HepG2 (cell line): ENCODE data around the gene MRAP. TPM values are rescaled to one million over a fixed set of nuclear protein-coding genes. Genes with fewer than 3 reads are reported as not detected.

Source experiments
- ERF ChIP-seq: IDR thresholded peaks from 2 replicates; pipeline ENCODE4 v1.6.1; 2018; ENCODE audit warnings: missing biosample characterization, missing genetic modification reagents
- FOXO1 ChIP-seq: sonication (generic); formaldehyde crosslinking; IDR thresholded peaks from 2 replicates; pipeline ENCODE4 v1.4.0; 2020; ENCODE audit warnings: missing genetic modification reagents
- GLMP ChIP-seq: sonication (generic); formaldehyde crosslinking; IDR thresholded peaks from 2 replicates; pipeline ENCODE4 v1.9.0; 2021; ENCODE audit warnings: missing genetic modification reagents, mild to moderate bottlenecking, borderline replicate concordance
- GPN1 ChIP-seq: sonication (generic); formaldehyde crosslinking; IDR thresholded peaks from 2 replicates; pipeline ENCODE4 v1.5.1; 2020; ENCODE audit warnings: missing genetic modification reagents, borderline replicate concordance
- HDAC2 ChIP-seq: sonication (generic); formaldehyde crosslinking; IDR thresholded peaks from 2 replicates; pipeline ENCODE4 v1.4.0; 2020; ENCODE audit warnings: missing genetic modification reagents
- HHEX ChIP-seq: IDR thresholded peaks from 2 replicates; pipeline ENCODE4 v1.6.1; 2016; ENCODE audit warnings: control low read depth
- KAT7 ChIP-seq: IDR thresholded peaks from 2 replicates; pipeline ENCODE4 v1.6.1; 2018; ENCODE audit warnings: borderline replicate concordance, missing compliant biosample characterization
- KDM2A ChIP-seq: sonication (generic); formaldehyde crosslinking; IDR thresholded peaks from 2 replicates; pipeline ENCODE4 v1.4.0; 2020; ENCODE audit warnings: low read depth, missing genetic modification reagents, borderline replicate concordance
- KLF16 ChIP-seq, 2 experiments: sonication (generic) in 1 of 2; formaldehyde crosslinking in 1 of 2; IDR thresholded peaks; 2 replicates each; pipeline versions ENCODE4 v1.6.1 to v1.8.0; 2016 to 2023; ENCODE audit warnings: missing genetic modification reagents in 2 of 2, missing compliant biosample characterization in 1 of 2
- MATR3 ChIP-seq: sonication (generic); formaldehyde crosslinking; IDR thresholded peaks from 2 replicates; pipeline ENCODE4 v1.4.0; 2020; ENCODE audit warnings: missing genetic modification reagents
- MXD1 ChIP-seq: sonication (generic); formaldehyde crosslinking; IDR thresholded peaks from 2 replicates; pipeline ENCODE4 v1.4.0; 2020; ENCODE audit warnings: mild to moderate bottlenecking, missing genetic modification reagents
- NFYB ChIP-seq: sonication (generic); formaldehyde crosslinking; IDR thresholded peaks from 2 replicates; pipeline ENCODE4 v1.4.0; 2020; ENCODE audit warnings: missing genetic modification reagents
- NFYC ChIP-seq: IDR thresholded peaks from 2 replicates; pipeline ENCODE4 v1.6.1; 2016; ENCODE audit warnings: missing genetic modification reagents, missing compliant biosample characterization
- NR2F2 ChIP-seq: IDR thresholded peaks from 2 replicates; pipeline ENCODE4 v1.6.1; 2012; ENCODE audit warnings: low read depth, inconsistent platforms, borderline replicate concordance
- PHF5A ChIP-seq: IDR thresholded peaks from one replicate; pipeline ENCODE4 v1.6.1; 2018; ENCODE audit warnings: low read depth, missing genetic modification reagents; ENCODE audit not compliant: unreplicated experiment
- RARG ChIP-seq: sonication (generic); formaldehyde crosslinking; IDR thresholded peaks from 2 replicates; pipeline ENCODE4 v1.4.0; 2020; ENCODE audit warnings: low read depth, mild to moderate bottlenecking, missing genetic modification reagents
- RFX3 ChIP-seq: IDR thresholded peaks from 2 replicates; pipeline ENCODE4 v1.6.1; 2016; ENCODE audit warnings: missing biosample characterization, missing genetic modification reagents
- TBX2 ChIP-seq: sonication (generic); formaldehyde crosslinking; IDR thresholded peaks from 2 replicates; pipeline ENCODE4 v1.5.0; 2020; ENCODE audit warnings: missing genetic modification reagents, mild to moderate bottlenecking, borderline replicate concordance
- THAP8 ChIP-seq: sonication (generic); formaldehyde crosslinking; IDR thresholded peaks from 2 replicates; pipeline ENCODE4 v1.5.1; 2020; ENCODE audit warnings: missing genetic modification reagents, mild to moderate bottlenecking, borderline replicate concordance
- TRIM24 ChIP-seq: sonication (generic); formaldehyde crosslinking; IDR thresholded peaks from 2 replicates; pipeline ENCODE4 v1.8.0; 2022; ENCODE audit warnings: mild to moderate bottlenecking, missing genetic modification reagents
- ZBTB38 ChIP-seq: sonication (generic); formaldehyde crosslinking; IDR thresholded peaks from 2 replicates; pipeline ENCODE4 v1.5.1; 2020; ENCODE audit warnings: mild to moderate bottlenecking, missing genetic modification reagents
- ZNF101 ChIP-seq: sonication (generic); formaldehyde crosslinking; IDR thresholded peaks from 2 replicates; pipeline ENCODE4 v1.4.0; 2020; ENCODE audit warnings: mild to moderate bottlenecking, low read depth, missing genetic modification reagents, borderline replicate concordance
- ZNF180 ChIP-seq: sonication (generic); formaldehyde crosslinking; IDR thresholded peaks from 2 replicates; pipeline ENCODE4 v1.4.0; 2020; ENCODE audit warnings: low read depth, missing genetic modification reagents, borderline replicate concordance
- ZNF460 ChIP-seq: sonication (generic); formaldehyde crosslinking; IDR thresholded peaks from 2 replicates; pipeline ENCODE4 v1.5.1; 2020; ENCODE audit warnings: missing genetic modification reagents, mild to moderate bottlenecking, borderline replicate concordance
- ZNF552 ChIP-seq: sonication (generic); formaldehyde crosslinking; IDR thresholded peaks from 2 replicates; pipeline ENCODE4 v1.9.0; 2022; ENCODE audit warnings: missing genetic modification reagents, mild to moderate bottlenecking, borderline replicate concordance
- ZNF724P ChIP-seq: sonication (generic); formaldehyde crosslinking; IDR thresholded peaks from 2 replicates; pipeline ENCODE4 v1.8.0; 2022; ENCODE audit warnings: missing genetic modification reagents, borderline replicate concordance
- polyA plus RNA-seq, 8 experiments: library from polyadenylated mRNA; depleted of rRNA in 3 of 8; stranded (reverse) in 7 of 8; unstranded in 1 of 8; fragments of >200 nt; fragmentation: Illumina TruSeq in 4 of 8; extraction: Trizol in 4 of 8; gene quantifications; 2 replicates each; pipeline versions ENCODE4 v1.2.1 to v1.2.3, GENCODE V29; 2011 to 2016; ENCODE audit warnings: low read depth in 4 of 8, missing spikeins in 1 of 8, mixed read lengths in 1 of 8; ENCODE audit not compliant: insufficient read depth in 1 of 8
- total RNA-seq, 5 experiments: library from RNA; depleted of rRNA; stranded (reverse); fragments of >200 nt; fragmentation: Illumina TruSeq; extraction: Trizol; gene quantifications; 2 replicates each; pipeline ENCODE4 v1.2.3, GENCODE V29; 2016; ENCODE audit warnings: low read depth in 1 of 5
- TF ChIP-seq, protein P1 (sequence below): sonication (generic); formaldehyde crosslinking; IDR thresholded peaks from 2 replicates; pipeline ENCODE4 v1.5.0; 2020; ENCODE audit warnings: missing genetic modification reagents, mild to moderate bottlenecking, borderline replicate concordance

The MRAP gene
- total and polyA plus RNA-seq, 2 of the 13 experiments (the other 11 are each of a cell fraction or from before 2014, with no cell fraction given) = 0.46 to 1.2 TPM

DNA sequence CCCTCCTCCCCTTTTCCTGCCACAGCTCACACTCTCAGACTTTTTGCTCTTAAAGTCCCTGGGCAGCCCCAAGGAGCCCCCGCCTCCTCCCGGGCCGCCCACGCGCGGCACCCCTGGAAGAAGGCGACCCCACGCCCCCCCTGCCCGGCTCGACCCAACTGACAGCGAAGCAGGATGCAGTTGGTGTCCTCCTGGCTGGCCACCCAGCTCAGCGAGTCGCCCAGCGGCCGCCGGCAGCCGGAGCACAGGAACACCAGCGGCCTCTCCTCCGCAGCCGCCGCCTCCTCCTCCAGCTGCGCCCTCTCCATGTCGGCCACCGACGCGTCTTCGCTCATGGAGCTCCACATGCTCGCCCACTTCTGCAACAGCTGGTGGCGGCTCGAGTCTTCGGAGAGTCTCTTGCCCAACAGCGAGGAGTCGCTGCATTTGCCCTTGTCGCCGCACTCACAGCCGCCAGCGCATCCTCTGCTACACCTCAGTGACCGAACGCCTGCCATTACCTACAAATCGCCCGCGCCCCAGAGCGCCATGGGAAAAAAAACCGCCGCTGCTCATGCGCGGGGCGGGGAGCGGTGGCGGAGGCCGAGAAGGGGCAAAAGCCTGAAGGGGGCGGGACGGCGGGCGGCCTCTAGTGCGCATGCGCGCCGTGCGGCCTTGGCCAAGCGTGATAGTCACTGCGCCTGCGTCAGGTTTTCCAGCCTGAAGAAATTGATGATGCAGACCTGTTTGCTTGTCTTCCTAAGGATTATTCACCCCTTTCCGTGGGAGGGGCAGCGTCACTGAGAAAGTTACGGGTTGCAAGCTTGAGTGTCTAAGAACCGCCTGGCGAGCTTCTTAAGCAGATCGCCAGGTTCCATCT lies 19.9 kb upstream of the MRAP start, which contains the start of gene MIS18A (continued):
- TF ChIP-seq GLMP (CRISPR knock-in tag) = no peak
- no peak for TF ChIP-seq ZNF460
- TF ChIP-seq GPN1 (CRISPR knock-in tag) = no peak
- TF ChIP-seq HDAC2 = peak; percentile 78
- no peak for TF ChIP-seq NFYB (CRISPR knock-in tag)
- no peak for TF ChIP-seq RFX3 (CRISPR knock-in tag)
- TF ChIP-seq ZNF724P (CRISPR knock-in tag) = peak; percentile 82
- no peak for TF ChIP-seq ERF (CRISPR knock-in tag)
- peak; percentile 44; the same call in 1 of the 2 replicates for TF ChIP-seq RARG (CRISPR knock-in tag)
- no peak for TF ChIP-seq FOXO1 (CRISPR knock-in tag)
- TF ChIP-seq MATR3 = no peak
- TF ChIP-seq ZBTB38 = 0 out of 2 replicates have a peak, but pooled peaks have one; percentile 66
- TF ChIP-seq ZNF552 (CRISPR knock-in tag) = no peak; the same call in 1 of the 2 replicates
- no peak for TF ChIP-seq HHEX (CRISPR knock-in tag)
- TF ChIP-seq THAP8 (CRISPR knock-in tag) = no peak
- TF ChIP-seq ZNF180 = no peak
- no peak for TF ChIP-seq TRIM24 (CRISPR knock-in tag)
- peak; percentile 91 for TF ChIP-seq KDM2A
- TF ChIP-seq KAT7 (CRISPR knock-in tag) = no peak; the same call in 1 of the 2 replicates
- TF ChIP-seq TBX2 = peak; percentile 72; the same call in 1 of the 2 replicates
- no peak for TF ChIP-seq ZNF101 (CRISPR knock-in tag)
- TF ChIP-seq, protein P1, sequence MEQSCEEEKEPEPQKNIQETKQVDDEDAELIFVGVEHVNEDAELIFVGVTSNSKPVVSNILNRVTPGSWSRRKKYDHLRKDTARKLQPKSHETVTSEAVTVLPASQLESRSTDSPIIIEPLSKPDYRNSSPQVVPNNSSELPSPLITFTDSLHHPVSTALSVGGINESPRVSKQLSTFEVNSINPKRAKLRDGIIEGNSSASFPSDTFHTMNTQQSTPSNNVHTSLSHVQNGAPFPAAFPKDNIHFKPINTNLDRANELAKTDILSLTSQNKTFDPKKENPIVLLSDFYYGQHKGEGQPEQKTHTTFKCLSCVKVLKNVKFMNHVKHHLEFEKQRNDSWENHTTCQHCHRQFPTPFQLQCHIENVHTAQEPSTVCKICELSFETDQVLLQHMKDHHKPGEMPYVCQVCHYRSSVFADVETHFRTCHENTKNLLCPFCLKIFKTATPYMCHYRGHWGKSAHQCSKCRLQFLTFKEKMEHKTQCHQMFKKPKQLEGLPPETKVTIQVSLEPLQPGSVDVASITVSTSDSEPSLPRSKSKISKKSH = peak; percentile 86; the same call in 1 of the 2 replicates
- no peak for TF ChIP-seq PHF5A
- peak in 1 of 2 experiments; percentile 88; a peak in 2 of 4 replicates for TF ChIP-seq KLF16 (CRISPR knock-in tag; IDR thresholded peaks at IDR 0.05)
- TF ChIP-seq NFYC (CRISPR knock-in tag) = no peak
- peak; percentile 92 for TF ChIP-seq MXD1 (CRISPR knock-in tag)
- TF ChIP-seq NR2F2 = no peak; the same call in 1 of the 2 replicates
